Body of pancreas (tissue), 4 donors: ENCODE measurements around the gene POLR3K. TPM values are rescaled to one million over a fixed set of nuclear protein-coding genes. Genes with fewer than 3 reads are reported as not detected.

ENCODE experiments used
- ATAC-seq: fragments of 150-250 bp; one replicate; pipeline ENCODE4 v1.9.1; 2016
- DNase-seq, 4 donors: peaks; one replicate each; pipeline ENCODE4 v3.0.0-alpha.2; 2019
- H3K27ac ChIP-seq, 4 donors: fragments of 200-600 bp; sonication (generic); 1 replicate in 3 of 4; 2 replicates in 1 of 4; pipeline versions ENCODE4 v1.5.1 to v1.6.1; 2016 to 2019; ENCODE audit warnings: mild to moderate bottlenecking in 1 of 4, mixed read lengths in 1 of 4, moderate library complexity in 1 of 4
- H3K27me3 ChIP-seq, 2 donors: fragments of 200-600 bp; sonication (generic); one replicate each; pipeline ENCODE4 v1.6.0; 2016; ENCODE audit warnings: mild to moderate bottlenecking in 1 of 2
- H3K36me3 ChIP-seq, 2 donors: fragments of 200-600 bp; sonication (generic); replicated peaks in 1 of 2; 2 replicates each; pipeline ENCODE4 v1.5.1; 2016; ENCODE audit warnings: low read depth in 2 of 2; ENCODE audit not compliant: insufficient read depth in 1 of 2
- H3K4me1 ChIP-seq: fragments of 200-600 bp; sonication (generic); one replicate; pipeline ENCODE4 v1.6.0; 2016
- H3K4me3 ChIP-seq, 2 donors: fragments of 200-600 bp; sonication (generic); 1 replicate in 1 of 2; 2 replicates in 1 of 2; pipeline ENCODE4 v1.5.1; 2016 to 2019
- H3K9me3 ChIP-seq, 3 donors: fragments of 200-600 bp; sonication (generic); 1 replicate in 2 of 3; 2 replicates in 1 of 3; pipeline ENCODE4 v1.5.1; 2016
- POLR2A ChIP-seq, 3 donors: fragments of 450-650 bp; IDR thresholded peaks; one replicate each; pipeline ENCODE4 v1.6.1; 2016; ENCODE audit warnings: antibody characterized with exemption in 3 of 3, mild to moderate bottlenecking in 2 of 3
- WGBS, 2 donors: methylation state at CpG; one replicate each; pipeline ENCODE4 v1.1.5; 2017; 5-methylcytosine and 5-hydroxymethylcytosine counted together
- intact Hi-C: fragments of 100-400 bp; cut with DNase I; formaldehyde crosslinking; loops from one replicate; pipeline ENCODE4 v1.15.1; 2023
- total RNA-seq, 2 donors: library from RNA; depleted of rRNA; stranded (reverse); fragments of >200 nt; gene quantifications; one replicate each; pipeline ENCODE4 v1.1.0, GENCODE V29; 2016
- TF ChIP-seq, protein P1 (sequence below), 7 experiments: fragments of 450-650 bp in 4 of 7; fragments of 200-600 bp in 3 of 7; sonication (generic) in 3 of 7; IDR thresholded peaks; one replicate each; pipeline ENCODE4 v1.5.1; 2016 to 2019; ENCODE audit warnings: antibody characterized with exemption in 7 of 7

The POLR3K gene
- total RNA-seq, 2 donors from 2014 or later, result 2.6 to 5.6 TPM

DNA sequence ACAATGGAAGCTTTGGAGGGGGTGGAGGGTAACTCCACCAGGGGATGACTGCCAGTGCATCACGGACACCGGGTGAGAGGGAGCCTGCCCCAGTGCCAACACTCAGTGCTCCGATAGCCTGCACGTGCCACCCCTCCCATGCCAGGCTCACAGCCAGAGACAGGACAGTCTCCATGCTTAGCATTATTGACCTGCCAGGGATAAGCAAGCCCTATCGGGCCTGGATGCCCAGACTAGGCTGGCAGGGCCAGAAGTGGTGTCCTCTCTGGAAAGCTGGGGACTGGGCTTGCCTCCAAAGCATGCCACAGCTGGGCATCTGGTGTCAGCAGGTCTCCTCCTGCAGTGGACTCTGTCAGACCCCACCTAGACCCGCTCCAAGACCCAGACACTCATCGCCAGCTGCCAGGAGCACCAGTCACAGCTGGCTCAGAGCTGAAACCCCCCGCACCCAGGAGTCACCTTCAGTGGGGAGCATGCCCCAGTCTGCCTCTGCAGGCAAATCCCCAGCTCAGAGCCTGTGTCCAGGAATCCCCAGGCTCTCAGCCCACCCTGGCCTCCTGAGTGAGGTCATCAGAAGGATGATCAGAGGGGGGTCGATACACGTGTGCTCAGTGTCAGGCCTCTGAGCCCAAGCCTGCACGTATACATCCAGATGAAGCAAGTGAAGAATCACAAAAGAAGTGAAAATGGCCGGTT, 20.8 kb upstream of the POLR3K start:
- Histone ChIP-seq H3K27ac (no peak overlapping the region), H3K36me3 (no peaks in the 10 kb centered on the region), H3K4me3 (no peak overlapping the region), H3K4me1 (peaks cover 60% of the 10 kb centered on the region), H3K27me3 (no peaks in the 10 kb centered on the region), H3K9me3 (no peaks in the 10 kb centered on the region)
- DNase-seq (no peak), ATAC-seq (no peak)
- WGBS, 2 donors, result 66 to 68% methylated on average over 4 to 12 of the region's 12 CpGs
- TF ChIP-seq, protein P1, sequence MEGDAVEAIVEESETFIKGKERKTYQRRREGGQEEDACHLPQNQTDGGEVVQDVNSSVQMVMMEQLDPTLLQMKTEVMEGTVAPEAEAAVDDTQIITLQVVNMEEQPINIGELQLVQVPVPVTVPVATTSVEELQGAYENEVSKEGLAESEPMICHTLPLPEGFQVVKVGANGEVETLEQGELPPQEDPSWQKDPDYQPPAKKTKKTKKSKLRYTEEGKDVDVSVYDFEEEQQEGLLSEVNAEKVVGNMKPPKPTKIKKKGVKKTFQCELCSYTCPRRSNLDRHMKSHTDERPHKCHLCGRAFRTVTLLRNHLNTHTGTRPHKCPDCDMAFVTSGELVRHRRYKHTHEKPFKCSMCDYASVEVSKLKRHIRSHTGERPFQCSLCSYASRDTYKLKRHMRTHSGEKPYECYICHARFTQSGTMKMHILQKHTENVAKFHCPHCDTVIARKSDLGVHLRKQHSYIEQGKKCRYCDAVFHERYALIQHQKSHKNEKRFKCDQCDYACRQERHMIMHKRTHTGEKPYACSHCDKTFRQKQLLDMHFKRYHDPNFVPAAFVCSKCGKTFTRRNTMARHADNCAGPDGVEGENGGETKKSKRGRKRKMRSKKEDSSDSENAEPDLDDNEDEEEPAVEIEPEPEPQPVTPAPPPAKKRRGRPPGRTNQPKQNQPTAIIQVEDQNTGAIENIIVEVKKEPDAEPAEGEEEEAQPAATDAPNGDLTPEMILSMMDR (IDR thresholded peaks at IDR 0.05), result no peak
- no peak for TF ChIP-seq POLR2A (IDR thresholded peaks at IDR 0.05)
- intact Hi-C loops, result no loop called here

DNA sequence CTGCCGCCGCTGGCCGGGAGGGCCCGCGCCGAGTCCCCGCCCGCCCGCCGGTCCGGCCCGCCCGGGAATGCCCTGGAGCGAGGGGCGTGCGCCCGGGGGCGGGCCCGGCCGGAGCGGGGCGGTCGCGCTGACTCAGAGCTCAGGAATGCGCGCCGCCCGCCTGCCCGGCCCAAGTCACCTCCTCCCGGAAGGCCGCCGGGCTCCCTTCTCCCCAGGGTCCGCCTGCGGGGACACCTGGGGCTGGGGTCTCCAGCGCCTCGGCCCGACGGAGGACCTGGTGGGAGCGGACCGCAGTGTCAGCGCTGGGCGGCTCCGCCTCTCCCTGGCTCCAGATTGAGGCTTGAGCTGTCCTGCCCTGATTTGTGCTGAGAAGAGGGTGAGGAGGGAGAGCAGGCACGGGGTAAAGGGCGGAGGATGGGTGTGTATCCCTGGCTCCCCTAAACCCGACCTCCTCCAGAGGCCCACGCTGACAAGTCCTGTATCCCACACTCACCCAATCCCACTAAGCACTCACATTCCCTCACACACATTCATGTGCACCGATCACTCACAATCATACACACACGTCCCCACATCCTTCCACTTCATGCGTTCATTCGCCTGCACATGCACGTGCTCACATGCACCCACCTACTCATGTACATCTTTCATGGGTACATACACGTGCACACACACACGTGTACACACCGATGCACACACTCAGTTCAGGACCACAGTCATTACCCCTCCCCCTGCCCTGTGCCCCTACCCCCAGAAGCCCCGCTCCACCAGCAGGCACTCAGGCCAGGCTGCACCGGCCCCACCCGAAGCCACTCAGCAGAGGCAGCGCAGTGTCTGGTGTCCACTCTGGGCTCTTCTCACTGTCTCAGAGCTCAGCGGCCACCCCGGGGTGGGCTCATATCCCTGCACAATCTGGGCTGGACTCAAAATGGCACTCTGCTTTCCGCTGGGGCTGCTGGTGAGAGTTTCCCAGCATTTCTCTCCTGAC, 19.4 kb upstream of the POLR3K start, which contains the start of gene RHBDF1:
Gene RHBDF1 (minus strand): TSS at position 71 of the 988 bp plus-strand sequence. CDS start 7,616 bp downstream, outside the sequence.
- ATAC-seq, result peak; percentile 79
- Histone ChIP-seq H3K4me1 (peaks cover 57% of the 10 kb centered on the region), H3K27ac (peak within 1 kb of the TSS; percentile 70 to 88 (median 85)), H3K36me3 (no peaks in the 10 kb centered on the region), H3K4me3 (peak within 1 kb of the TSS in 1 of 2 donors; percentile 38), H3K9me3 (no peaks in the 10 kb centered on the region), H3K27me3 (no peaks in the 10 kb centered on the region)
- intact Hi-C loops, result no loop called here
- TF ChIP-seq, protein P1 (IDR thresholded peaks at IDR 0.05), result no peak
- no peak for TF ChIP-seq POLR2A (IDR thresholded peaks at IDR 0.05)
- 34 to 60% methylated on average over 21 to 37 of the region's 62 CpGs for WGBS, 2 donors
- peak; percentile 62 to 81 (median 72) for DNase-seq

DNA sequence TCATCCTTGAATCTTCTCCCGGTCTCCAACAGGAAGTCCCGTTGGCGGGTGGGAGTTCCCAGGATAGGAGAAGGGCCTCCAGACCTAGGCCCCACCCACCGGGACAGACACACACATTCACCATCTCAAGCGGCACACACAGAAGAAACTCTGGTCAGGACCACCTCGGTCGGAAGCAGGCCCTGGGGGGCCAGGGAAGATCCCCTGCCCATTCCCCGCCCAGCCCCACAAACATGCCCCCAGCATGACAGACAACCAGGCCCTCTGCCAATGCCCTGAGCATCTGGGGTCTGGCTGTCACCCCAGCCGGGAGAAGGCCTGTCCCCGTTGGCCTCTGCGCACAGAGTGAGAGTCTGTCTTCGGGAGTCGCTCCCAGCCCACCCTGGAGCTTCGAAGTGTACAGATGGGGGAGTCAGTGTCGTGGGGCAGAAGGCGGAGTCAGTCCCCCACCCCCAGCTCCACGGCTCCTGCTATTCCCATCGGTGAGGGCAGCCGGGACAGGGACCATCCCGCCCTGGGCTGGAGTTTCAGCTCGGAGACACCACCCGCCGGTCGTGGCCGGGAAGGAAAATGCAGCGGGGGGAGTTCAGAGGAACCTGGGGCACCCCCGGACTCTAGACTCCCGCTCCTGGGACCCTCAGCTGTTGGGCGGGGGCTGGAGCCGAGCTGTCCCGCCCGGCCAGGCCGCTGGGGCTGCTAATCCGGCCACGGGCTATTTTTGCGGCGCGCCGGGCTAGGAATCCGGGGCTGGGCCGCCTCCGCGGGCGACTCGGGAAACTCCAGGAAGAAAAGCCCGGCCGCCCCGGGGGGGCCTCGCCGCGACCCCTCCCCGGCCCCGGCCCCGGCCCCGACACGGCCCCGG, 18.4 kb upstream of the POLR3K start:
- TF ChIP-seq, protein P1 (IDR thresholded peaks at IDR 0.05), result peak in 3 of 7 experiments; percentile 7 to 23 (median 19)
- TF ChIP-seq POLR2A (IDR thresholded peaks at IDR 0.05), result peak; percentile 15 to 71 (median 64)
- H3K4me3 ChIP-seq, result peak overlapping the region in 1 of 2 donors; percentile 38
- no peaks in the 10 kb centered on the region for H3K36me3 ChIP-seq
- H3K9me3 ChIP-seq, result no peaks in the 10 kb centered on the region
- intact Hi-C loops, result no loop called here
- peak; percentile 68 to 86 (median 82) for DNase-seq
- peak overlapping the region; percentile 70 to 88 (median 85) for H3K27ac ChIP-seq
- peaks cover 46% of the 10 kb centered on the region for H3K4me1 ChIP-seq
- peak; percentile 55 for ATAC-seq
- no peaks in the 10 kb centered on the region for H3K27me3 ChIP-seq
- WGBS, 2 donors, result 0 to 11% methylated on average over 7 to 54 of the region's 57 CpGs

- Histone ChIP-seq H3K27me3 (no peaks in the 10 kb centered on the region), H3K4me3 (no peak overlapping the region), H3K27ac (peak overlapping the region; percentile 70 to 88 (median 85)), H3K4me1 (peaks cover 41% of the 10 kb centered on the region), H3K9me3 (no peaks in the 10 kb centered on the region), H3K36me3 (no peaks in the 10 kb centered on the region)
- 40% methylated on average over 5 of the region's 5 CpGs; no CpG with 5 or more reads in 1 of the 2 donors for WGBS, 2 donors
- TF ChIP-seq POLR2A (IDR thresholded peaks at IDR 0.05), result no peak
- TF ChIP-seq, protein P1 (IDR thresholded peaks at IDR 0.05), result no peak
- intact Hi-C loops, result no loop called here
- DNase-seq, result no peak
- ATAC-seq, result no peak
These were observed 17.8 kb upstream of the POLR3K start for GRCh38 chr16:71210-71539.
